K562 (cell line): ENCODE data around the gene ANKRD13D. TPM values are rescaled to one million over a fixed set of nuclear protein-coding genes. Genes with fewer than 3 reads are reported as not detected.

ENCODE experiments used
- ATAC-seq: fragments of 200-7000 bp; cut with Tn5 transposase; 3 replicates; pipeline ENCODE4 v1.9.1; 2020; ENCODE audit warnings: moderate library complexity
- BruUV-seq: library from RNA; stranded (reverse); fragments of 400-500 nt; replicated peaks from 2 replicates; lab custom pipeline; 2021; lab: Mats Ljungman, UMichigan
- CTCF ChIA-PET: fragments of 300-600 bp; formaldehyde crosslinking; extraction: SDS; loops from one replicate; lab custom pipeline; 2021; ENCODE audit warnings: low intra/inter-chr PET ratio; lab: Yijun Ruan, JAX
- POLR2A ChIA-PET: fragments of 300-600, 350-650 bp; sonication (Branson Sonifier 250); formaldehyde crosslinking; extraction: SDS; loops from one replicate; lab custom pipeline; 2021; ENCODE audit warnings: antibody characterized with exemption, inconsistent platforms; lab: Yijun Ruan, JAX
- DNase-seq, 4 experiments: peaks; one replicate each; pipeline versions ENCODE4 v3.0.0 to v3.0.0-alpha.2; 2011 to 2018; ENCODE audit warnings: low spot score in 3 of 4, mixed read lengths in 3 of 4; ENCODE audit errors: extremely low read depth in 1 of 4
- FAIRE-seq: peaks from 2 replicates; lab custom pipeline; 2011; peaks lifted over from hg19 to GRCh38; lab: Jason Lieb, UNC
- H2AFZ ChIP-seq: 2 replicates; pipeline ENCODE4 v1.6.0; 2011; ENCODE audit warnings: low read depth, low read length, control low read depth, inconsistent platforms
- H3K27ac ChIP-seq: fragments of 200-600 bp; 3 replicates; pipeline ENCODE4 v1.8.0; 2011; ENCODE audit warnings: low read depth, mild to moderate bottlenecking, control low read depth, inconsistent platforms, low read length, moderate library complexity, mixed read lengths; ENCODE audit errors: extremely low read depth
- H3K27me3 ChIP-seq, 2 experiments: fragments of 300-600 bp in 1 of 2; 2 replicates in 1 of 2; 3 replicates in 1 of 2; pipeline versions ENCODE4 v1.6.0 to v1.8.0; 2011; ENCODE audit warnings: inconsistent platforms in 2 of 2, low read length in 2 of 2, mild to moderate bottlenecking in 1 of 2, mixed read lengths in 1 of 2, moderate library complexity in 1 of 2; ENCODE audit not compliant: control insufficient read depth in 2 of 2, insufficient read depth in 2 of 2
- H3K36me3 ChIP-seq: fragments of 300-600 bp; 3 replicates; pipeline ENCODE4 v1.8.0; 2011; ENCODE audit warnings: mild to moderate bottlenecking, low read length, inconsistent platforms; ENCODE audit not compliant: control insufficient read depth, insufficient read depth
- H3K4me1 ChIP-seq, 2 experiments: fragments of 200-600 bp in 1 of 2; replicated peaks in 1 of 2; 2 replicates in 1 of 2; 3 replicates in 1 of 2; pipeline versions ENCODE4 v1.5.1 to v1.8.0; 2011; ENCODE audit warnings: inconsistent platforms in 2 of 2, low read length in 2 of 2, mild to moderate bottlenecking in 1 of 2, mixed read lengths in 1 of 2, moderate library complexity in 1 of 2; ENCODE audit not compliant: control insufficient read depth in 2 of 2, insufficient read depth in 2 of 2
- H3K4me2 ChIP-seq: 2 replicates; pipeline ENCODE4 v1.6.1; 2011; ENCODE audit warnings: low read length, control low read depth, inconsistent platforms, mixed read lengths; ENCODE audit not compliant: insufficient read depth
- H3K4me3 ChIP-seq: fragments of 200-600 bp; sonication (generic), shearing (Covaris generic); 2 replicates; pipeline ENCODE4 v1.5.1; 2016; ENCODE audit warnings: control low read depth, inconsistent platforms
- H3K79me2 ChIP-seq: fragments of 200-600 bp; 3 replicates; pipeline ENCODE4 v1.8.0; 2011; ENCODE audit warnings: low read length, inconsistent platforms; ENCODE audit not compliant: control insufficient read depth, insufficient read depth
- H3K9ac ChIP-seq, 2 experiments: 2 replicates each; pipeline versions ENCODE4 v1.6.0 to v1.6.1; 2011; ENCODE audit warnings: low read depth in 2 of 2, low read length in 2 of 2, control low read depth in 1 of 2, inconsistent platforms in 1 of 2, mild to moderate bottlenecking in 1 of 2, mixed read lengths in 1 of 2; ENCODE audit not compliant: insufficient read depth in 1 of 2
- H3K9me1 ChIP-seq: one replicate; pipeline ENCODE4 v1.6.0; 2011; ENCODE audit warnings: inconsistent platforms, mild to moderate bottlenecking, low read length, moderate library complexity; ENCODE audit not compliant: control insufficient read depth, insufficient read depth
- H3K9me3 ChIP-seq: replicated peaks from 2 replicates; pipeline ENCODE4 v1.5.1; 2011; ENCODE audit warnings: low read depth, low read length, inconsistent platforms; ENCODE audit not compliant: control insufficient read depth, insufficient read depth
- H4K20me1 ChIP-seq: replicated peaks from 2 replicates; pipeline ENCODE4 v1.6.1; 2011; ENCODE audit warnings: low read length, inconsistent platforms, mixed read lengths; ENCODE audit not compliant: control insufficient read depth, insufficient read depth
- ASH1L ChIP-seq: fragments of 450-650 bp; IDR thresholded peaks from 2 replicates; pipeline ENCODE4 v1.6.1; 2018; ENCODE audit warnings: borderline replicate concordance, mild to moderate bottlenecking, low read depth; ENCODE audit not compliant: partially characterized antibody
- DIDO1 ChIP-seq: fragments of 450-650 bp; IDR thresholded peaks from 2 replicates; pipeline ENCODE4 v1.6.1; 2016; ENCODE audit warnings: low read depth, missing biosample characterization, missing genetic modification characterization
- ERF ChIP-seq: fragments of 450-650 bp; formaldehyde crosslinking; IDR thresholded peaks from 2 replicates; pipeline ENCODE4 v1.4.0; 2020; ENCODE audit warnings: mild to moderate bottlenecking, mixed read lengths
- HDAC6 ChIP-seq: IDR thresholded peaks from 2 replicates; pipeline ENCODE4 v1.6.1; 2012; ENCODE audit warnings: low read depth, mild to moderate bottlenecking, control low read depth, inconsistent platforms, low read length, moderate library complexity
- HES1 ChIP-seq: fragments of 450-650 bp; IDR thresholded peaks from 2 replicates; pipeline ENCODE4 v1.6.1; 2016; ENCODE audit warnings: low read depth, mild to moderate bottlenecking, moderate library complexity
- IFI16 ChIP-seq: fragments of 250-450 bp; sonication (Bioruptor Pico); IDR thresholded peaks from 2 replicates; pipeline ENCODE4 v2.1.2; 2022; ENCODE audit warnings: mild to moderate bottlenecking, inconsistent platforms
- MEF2D ChIP-seq: conservative IDR thresholded peaks from 2 replicates; pipeline ENCODE4 v1.6.1; 2016; ENCODE audit warnings: low read depth, missing genetic modification characterization, missing compliant biosample characterization
- MXI1 ChIP-seq: IDR thresholded peaks from 2 replicates; pipeline ENCODE4 v1.6.1; 2011; ENCODE audit warnings: low read depth, mild to moderate bottlenecking, improper control_type of control experiment, low read length
- NELFE ChIP-seq: IDR thresholded peaks from 2 replicates; pipeline ENCODE4 v1.6.1; 2011; ENCODE audit warnings: mild to moderate bottlenecking; ENCODE audit not compliant: insufficient read depth, insufficient read length
- SAP30 ChIP-seq: fragments of 200-600 bp; sonication (generic); IDR thresholded peaks from 2 replicates; pipeline ENCODE4 v1.6.1; 2012; ENCODE audit warnings: borderline replicate concordance, low read depth, mild to moderate bottlenecking, moderate library complexity, low read length, control low read depth, inconsistent platforms; ENCODE audit not compliant: insufficient read depth, poor library complexity, severe bottlenecking
- ZNF282 ChIP-seq: sonication (generic); formaldehyde crosslinking; IDR thresholded peaks from 2 replicates; pipeline ENCODE4 v1.8.1; 2023; ENCODE audit warnings: missing genetic modification reagents
- ZNF699 ChIP-seq: fragments of 250-450 bp; sonication (Bioruptor Pico); IDR thresholded peaks from 2 replicates; pipeline ENCODE4 v1.8.0; 2021; ENCODE audit warnings: mild to moderate bottlenecking, moderate library complexity; ENCODE audit not compliant: insufficient replicate concordance
- whole genome bisulfite sequencing: fragments of 100-300 bp; shearing (Covaris generic); methylation state at CpG from one replicate; pipeline ENCODE4 v1.1.6; 2016; ENCODE audit warnings: low coverage, mixed read lengths; ENCODE audit not compliant: insufficient coverage; ENCODE audit errors: missing lambda C conversion rate; 5-methylcytosine and 5-hydroxymethylcytosine counted together
- in situ Hi-C: fragments of 300-500 bp; cut with MboI; formaldehyde crosslinking; loops from 4 replicates; pipeline ENCODE4 v1.15.0; 2018; ENCODE audit warnings: inconsistent platforms, mixed read lengths
- intact Hi-C: fragments of 100-400 bp; cut with micrococcal nuclease; formaldehyde crosslinking; loops from 2 replicates; pipeline ENCODE4 v1.14.2; 2022
- polyA plus RNA-seq, 8 experiments: library from polyadenylated mRNA; depleted of rRNA in 4 of 8; stranded (reverse) in 5 of 8; unstranded in 3 of 8; fragments of >200 nt; fragmentation: Nextera tagmentation in 2 of 8; fragmentation: Illumina TruSeq in 1 of 8; extraction: Ambion mirVana in 2 of 8; extraction: Trizol in 1 of 8; gene quantifications; 2 replicates each; pipeline versions ENCODE4 v1.2.1 to v1.2.3, GENCODE V29; 2011 to 2014; ENCODE audit warnings: inconsistent platforms in 1 of 8, missing spikeins in 1 of 8
- total RNA-seq, 7 experiments: library from RNA; depleted of rRNA in 6 of 7; stranded (reverse); fragments of >200 nt in 6 of 7; fragmentation: Illumina TruSeq in 2 of 7; extraction: Trizol in 2 of 7; gene quantifications; 2 replicates each; pipeline versions ENCODE4 v1.2.1 to v1.2.3, GENCODE V29; 2011 to 2021; ENCODE audit warnings: low replicate concordance in 1 of 7
- TF ChIP-seq, protein P1 (sequence below): fragments of 250-450 bp; sonication (Bioruptor Pico); IDR thresholded peaks from 2 replicates; pipeline ENCODE4 v1.5.0; 2020; ENCODE audit warnings: mild to moderate bottlenecking, borderline replicate concordance
- TF ChIP-seq, protein P2 (sequence below): fragments of 250-450 bp; sonication (Bioruptor Pico); IDR thresholded peaks from 2 replicates; pipeline ENCODE4 v1.5.1; 2021; ENCODE audit warnings: mild to moderate bottlenecking
- TF ChIP-seq, protein P3 (sequence below): fragments of 450-650 bp; IDR thresholded peaks from 2 replicates; pipeline ENCODE4 v1.7.1; 2018; ENCODE audit warnings: mild to moderate bottlenecking, low read depth; ENCODE audit not compliant: partially characterized antibody

ANKRD13D gene
- total and polyA plus RNA-seq, 9 of the 15 experiments (the other 6 are each of a cell fraction or from before 2014, with no cell fraction given) = 0.94 to 40.9 (median 22.4) TPM

DNA sequence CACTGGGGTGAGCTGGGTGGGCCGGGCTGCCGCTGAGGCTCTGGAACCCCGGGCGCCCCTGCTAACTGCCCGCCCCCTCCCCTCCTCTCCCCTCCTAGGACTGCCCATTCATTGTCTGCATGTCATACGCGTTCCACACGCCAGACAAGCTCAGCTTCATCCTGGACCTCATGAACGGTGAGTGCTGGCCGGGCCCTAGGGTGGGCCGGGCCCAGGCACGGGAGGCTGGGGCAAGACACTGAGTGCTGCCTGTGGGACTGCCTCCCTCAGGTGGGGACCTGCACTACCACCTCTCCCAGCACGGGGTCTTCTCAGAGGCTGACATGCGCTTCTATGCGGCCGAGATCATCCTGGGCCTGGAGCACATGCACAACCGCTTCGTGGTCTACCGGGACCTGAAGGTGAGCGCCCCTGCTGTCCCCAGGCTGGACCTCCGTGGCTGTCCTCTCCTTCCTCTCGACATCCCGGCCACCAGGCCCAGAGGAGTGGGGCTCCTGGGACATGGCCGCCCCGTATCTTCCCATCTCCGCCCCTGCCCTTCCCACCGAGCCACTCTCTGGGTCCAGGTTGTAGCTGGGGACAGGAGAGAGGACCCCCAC lies 7.5 kb upstream of the ANKRD13D start:
- intact Hi-C loops (no loop called here), in situ Hi-C loops (no loop called here)
- H3K4me2 ChIP-seq = no peak overlapping the region
- peaks cover 92% of the 10 kb centered on the region; the same call in 2 of the 3 replicates for H3K36me3 ChIP-seq
- H3K27ac ChIP-seq = no peak overlapping the region
- FAIRE-seq (no peak), DNase-seq (no peak), ATAC-seq (no peak)
- H3K4me1 ChIP-seq = peaks cover 16 to 67% of the 10 kb centered on the region in 2 experiments
- no peaks in the 10 kb centered on the region for H3K9me1 ChIP-seq
- H2AFZ ChIP-seq = no peak overlapping the region
- H3K9ac ChIP-seq = peak overlapping the region in 1 of 2 experiments; percentile 43; a peak in 1 of 4 replicates
- H4K20me1 ChIP-seq = no peaks in the 10 kb centered on the region
- H3K4me3 ChIP-seq = no peak overlapping the region
- ChIA-PET POLR2A (interaction anchor here (0.9 kb wide), 1 partner anchor 162 kb away, joined by 3 read pairs; the partner anchor contains the start of gene KDM2A), CTCF (no interaction called here)
- no TSS peak for BruUV-seq
- no peaks in the 10 kb centered on the region for H3K9me3 ChIP-seq
- WGBS = 86% methylated on average over 14 of the region's 27 CpGs
- peaks cover 28% of the 10 kb centered on the region for H3K79me2 ChIP-seq
- no peaks in the 10 kb centered on the region for H3K27me3 ChIP-seq
- TF ChIP-seq DIDO1 (tag) (no peak), NELFE (no peak), ERF (no peak), MXI1 (no peak), HES1 (no peak), ASH1L (no peak), MEF2D (tag) (no peak), ZNF699 (CRISPR knock-in tag) (no peak), ZNF282 (CRISPR knock-in tag) (no peak), HDAC6 (no peak), SAP30 (no peak), IFI16 (CRISPR knock-in tag) (no peak)
- TF ChIP-seq, protein P1, sequence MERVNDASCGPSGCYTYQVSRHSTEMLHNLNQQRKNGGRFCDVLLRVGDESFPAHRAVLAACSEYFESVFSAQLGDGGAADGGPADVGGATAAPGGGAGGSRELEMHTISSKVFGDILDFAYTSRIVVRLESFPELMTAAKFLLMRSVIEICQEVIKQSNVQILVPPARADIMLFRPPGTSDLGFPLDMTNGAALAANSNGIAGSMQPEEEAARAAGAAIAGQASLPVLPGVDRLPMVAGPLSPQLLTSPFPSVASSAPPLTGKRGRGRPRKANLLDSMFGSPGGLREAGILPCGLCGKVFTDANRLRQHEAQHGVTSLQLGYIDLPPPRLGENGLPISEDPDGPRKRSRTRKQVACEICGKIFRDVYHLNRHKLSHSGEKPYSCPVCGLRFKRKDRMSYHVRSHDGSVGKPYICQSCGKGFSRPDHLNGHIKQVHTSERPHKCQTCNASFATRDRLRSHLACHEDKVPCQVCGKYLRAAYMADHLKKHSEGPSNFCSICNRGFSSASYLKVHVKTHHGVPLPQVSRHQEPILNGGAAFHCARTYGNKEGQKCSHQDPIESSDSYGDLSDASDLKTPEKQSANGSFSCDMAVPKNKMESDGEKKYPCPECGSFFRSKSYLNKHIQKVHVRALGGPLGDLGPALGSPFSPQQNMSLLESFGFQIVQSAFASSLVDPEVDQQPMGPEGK (CRISPR knock-in tag) = no peak
- TF ChIP-seq, protein P2, sequence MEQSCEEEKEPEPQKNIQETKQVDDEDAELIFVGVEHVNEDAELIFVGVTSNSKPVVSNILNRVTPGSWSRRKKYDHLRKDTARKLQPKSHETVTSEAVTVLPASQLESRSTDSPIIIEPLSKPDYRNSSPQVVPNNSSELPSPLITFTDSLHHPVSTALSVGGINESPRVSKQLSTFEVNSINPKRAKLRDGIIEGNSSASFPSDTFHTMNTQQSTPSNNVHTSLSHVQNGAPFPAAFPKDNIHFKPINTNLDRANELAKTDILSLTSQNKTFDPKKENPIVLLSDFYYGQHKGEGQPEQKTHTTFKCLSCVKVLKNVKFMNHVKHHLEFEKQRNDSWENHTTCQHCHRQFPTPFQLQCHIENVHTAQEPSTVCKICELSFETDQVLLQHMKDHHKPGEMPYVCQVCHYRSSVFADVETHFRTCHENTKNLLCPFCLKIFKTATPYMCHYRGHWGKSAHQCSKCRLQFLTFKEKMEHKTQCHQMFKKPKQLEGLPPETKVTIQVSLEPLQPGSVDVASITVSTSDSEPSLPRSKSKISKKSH (CRISPR knock-in tag) = no peak
- TF ChIP-seq, protein P3, sequence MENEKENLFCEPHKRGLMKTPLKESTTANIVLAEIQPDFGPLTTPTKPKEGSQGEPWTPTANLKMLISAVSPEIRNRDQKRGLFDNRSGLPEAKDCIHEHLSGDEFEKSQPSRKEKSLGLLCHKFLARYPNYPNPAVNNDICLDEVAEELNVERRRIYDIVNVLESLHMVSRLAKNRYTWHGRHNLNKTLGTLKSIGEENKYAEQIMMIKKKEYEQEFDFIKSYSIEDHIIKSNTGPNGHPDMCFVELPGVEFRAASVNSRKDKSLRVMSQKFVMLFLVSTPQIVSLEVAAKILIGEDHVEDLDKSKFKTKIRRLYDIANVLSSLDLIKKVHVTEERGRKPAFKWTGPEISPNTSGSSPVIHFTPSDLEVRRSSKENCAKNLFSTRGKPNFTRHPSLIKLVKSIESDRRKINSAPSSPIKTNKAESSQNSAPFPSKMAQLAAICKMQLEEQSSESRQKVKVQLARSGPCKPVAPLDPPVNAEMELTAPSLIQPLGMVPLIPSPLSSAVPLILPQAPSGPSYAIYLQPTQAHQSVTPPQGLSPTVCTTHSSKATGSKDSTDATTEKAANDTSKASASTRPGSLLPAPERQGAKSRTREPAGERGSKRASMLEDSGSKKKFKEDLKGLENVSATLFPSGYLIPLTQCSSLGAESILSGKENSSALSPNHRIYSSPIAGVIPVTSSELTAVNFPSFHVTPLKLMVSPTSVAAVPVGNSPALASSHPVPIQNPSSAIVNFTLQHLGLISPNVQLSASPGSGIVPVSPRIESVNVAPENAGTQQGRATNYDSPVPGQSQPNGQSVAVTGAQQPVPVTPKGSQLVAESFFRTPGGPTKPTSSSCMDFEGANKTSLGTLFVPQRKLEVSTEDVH = no peak
